GM21619 (cell line): ENCODE results near the gene C1orf53.

Experiments used
- ATAC-seq: cut with Tn5 transposase; IDR thresholded peaks from one replicate; pipeline ENCODE4 v1.9.1; 2021; ENCODE audit not compliant: unreplicated experiment

The C1orf53 gene

GRCh38 chr1:197954718-197955418 lies 52.4 kb downstream of the C1orf53 start:
- no peak for ATAC-seq

DNA sequence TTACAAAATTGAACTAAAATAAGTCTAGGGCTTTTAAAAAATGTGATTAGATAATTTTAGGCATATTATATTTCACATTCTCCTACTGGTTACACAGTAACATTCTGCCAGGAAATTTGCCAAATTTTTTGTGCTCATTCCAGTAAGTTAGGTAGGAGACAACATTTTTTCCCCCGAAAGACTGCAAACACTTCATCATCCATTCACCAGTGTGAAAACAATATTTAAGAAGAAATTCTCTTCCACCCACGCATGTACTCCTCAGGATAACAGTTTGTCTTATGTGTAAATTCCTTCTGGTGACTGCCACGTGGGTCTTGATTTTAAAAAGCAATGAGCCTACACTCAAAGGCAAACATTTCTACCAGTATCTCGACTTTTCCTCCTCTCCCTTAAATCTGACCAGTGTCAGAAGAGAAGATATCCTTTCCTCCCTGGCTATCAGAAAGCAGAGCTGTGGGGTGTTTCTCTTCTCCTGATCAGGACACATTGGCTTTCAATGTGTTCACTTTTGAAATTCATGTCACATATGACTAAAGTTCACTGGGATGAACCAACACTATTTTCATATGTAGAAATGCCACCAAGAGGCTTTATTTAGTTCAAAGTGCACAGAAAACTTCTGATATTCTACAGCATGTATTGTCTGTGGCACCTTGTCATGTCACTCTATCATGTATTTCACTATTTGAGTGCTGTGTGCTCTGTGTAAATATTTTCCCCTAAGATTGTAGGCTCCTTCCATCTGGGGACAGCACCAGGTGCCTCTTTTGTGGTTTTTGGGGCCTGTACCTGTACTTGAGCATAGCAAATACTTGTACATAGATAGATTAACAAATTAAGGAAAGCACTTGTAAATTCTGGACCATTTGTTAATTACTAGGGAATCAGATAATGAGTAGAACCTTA lies 53.3 kb downstream of the C1orf53 start:
- no peak for ATAC-seq
